Inflammatory macrophage treated with lipopolysaccharide for 4 hours (primary cell): ENCODE measurements around the gene ACER3.
"Not testable (repeated sequence)": the region's sequence is repeated elsewhere in the genome, so short reads cannot be mapped to it uniquely, and the experiment has no call there.

Experiments used
- DNase-seq: peaks from one replicate; pipeline ENCODE4 v3.0.0-alpha.2; 2020

Gene ACER3

GRCh38 chr11:76860539-76861475, at the start of gene ACER3:
TSS of gene ACER3 (plus strand) at chr11:76860918. CDS start at chr11:76860977, 59 bp downstream.
- peak; percentile 98 for DNase-seq

- DNase-seq, result no peak
These were observed 49.5 kb upstream of the ACER3 start for GRCh38 chr11:76811259-76811658.

GRCh38 chr11:76814414-76814813, 46.3 kb upstream of the ACER3 start:
- DNase-seq, result no peak

- DNase-seq, result not testable (repeated sequence)
These were observed 45.0 kb upstream of the ACER3 start for GRCh38 chr11:76815678-76816077.

GRCh38 chr11:76820184-76820566, 40.5 kb upstream of the ACER3 start:
- DNase-seq, result peak; percentile 74

- DNase-seq, result not testable (repeated sequence)
These were observed 39.3 kb upstream of the ACER3 start for GRCh38 chr11:76821396-76821795.

GRCh38 chr11:76822406-76822805, 38.3 kb upstream of the ACER3 start:
- DNase-seq, result no peak

- peak; percentile 84 for DNase-seq
These were observed 37.2 kb upstream of the ACER3 start for GRCh38 chr11:76823481-76824028.

- peak; percentile 82 for DNase-seq
These were observed 36.4 kb upstream of the ACER3 start for GRCh38 chr11:76824083-76824939.

- no peak for DNase-seq
These were observed 35.6 kb upstream of the ACER3 start for GRCh38 chr11:76824980-76825725.

- no peak for DNase-seq
These were observed 34.9 kb upstream of the ACER3 start for GRCh38 chr11:76825726-76826396.

- DNase-seq, result not testable (repeated sequence)
These were observed 34.2 kb upstream of the ACER3 start for GRCh38 chr11:76826508-76826907.

GRCh38 chr11:76827005-76827404, 33.7 kb upstream of the ACER3 start:
- not testable (repeated sequence) for DNase-seq

GRCh38 chr11:76830639-76831327, 29.9 kb upstream of the ACER3 start:
- DNase-seq, result no peak

GRCh38 chr11:76831686-76832310, 28.9 kb upstream of the ACER3 start:
- no peak for DNase-seq

- DNase-seq, result peak; percentile 41
These were observed 28.4 kb upstream of the ACER3 start for GRCh38 chr11:76832361-76832760.

- DNase-seq, result no peak
These were observed 26.6 kb upstream of the ACER3 start for GRCh38 chr11:76834151-76834550.

GRCh38 chr11:76835036-76835435, 25.7 kb upstream of the ACER3 start:
- DNase-seq, result peak; percentile 78

GRCh38 chr11:76835928-76836612, 24.6 kb upstream of the ACER3 start:
- DNase-seq, result peak; percentile 57

- DNase-seq, result no peak
These were observed 24.0 kb upstream of the ACER3 start for GRCh38 chr11:76836613-76837291.
